Measurements from ENCODE around the gene CAAP1. TPM values are rescaled to one million over a fixed set of nuclear protein-coding genes. Genes with fewer than 3 reads are reported as not detected.

CAAP1 gene, protein sequence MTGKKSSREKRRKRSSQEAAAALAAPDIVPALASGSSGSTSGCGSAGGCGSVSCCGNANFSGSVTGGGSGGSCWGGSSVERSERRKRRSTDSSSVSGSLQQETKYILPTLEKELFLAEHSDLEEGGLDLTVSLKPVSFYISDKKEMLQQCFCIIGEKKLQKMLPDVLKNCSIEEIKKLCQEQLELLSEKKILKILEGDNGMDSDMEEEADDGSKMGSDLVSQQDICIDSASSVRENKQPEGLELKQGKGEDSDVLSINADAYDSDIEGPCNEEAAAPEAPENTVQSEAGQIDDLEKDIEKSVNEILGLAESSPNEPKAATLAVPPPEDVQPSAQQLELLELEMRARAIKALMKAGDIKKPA
- total RNA-seq = 19.1 and 19.8 TPM in 2 replicates

DNA sequence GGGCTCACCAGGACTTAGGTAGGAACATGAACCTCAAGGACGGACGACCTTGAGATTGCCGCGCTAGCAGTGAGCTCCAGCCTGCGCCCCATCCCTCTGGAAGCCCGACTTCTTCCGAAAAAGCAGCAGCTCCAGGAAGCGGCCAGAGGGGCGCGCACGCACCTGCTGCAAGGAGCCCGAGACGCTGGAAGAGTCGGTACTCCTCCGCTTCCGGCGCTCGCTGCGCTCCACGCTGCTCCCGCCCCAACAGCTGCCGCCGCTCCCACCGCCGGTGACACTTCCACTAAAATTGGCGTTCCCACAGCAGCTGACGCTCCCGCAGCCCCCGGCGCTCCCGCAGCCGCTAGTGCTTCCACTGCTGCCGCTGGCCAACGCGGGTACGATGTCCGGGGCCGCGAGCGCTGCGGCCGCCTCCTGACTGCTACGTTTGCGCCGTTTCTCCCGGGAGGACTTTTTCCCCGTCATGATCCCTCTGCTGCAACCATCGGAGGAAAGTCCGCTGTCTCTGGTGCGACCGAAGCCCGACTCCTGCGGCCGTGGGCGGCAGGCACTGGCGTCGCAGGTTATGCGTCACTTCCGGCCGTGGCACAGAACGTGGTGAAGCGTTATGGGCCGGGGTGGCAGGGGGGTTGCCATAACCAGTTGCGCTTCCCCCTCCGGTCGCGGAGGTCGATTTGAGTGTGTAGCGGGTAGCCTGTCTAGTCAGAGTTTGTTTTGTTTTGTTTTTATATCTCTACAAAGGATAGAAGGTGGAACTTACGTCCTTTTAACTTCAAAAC is at the start of gene CAAP1:
Gene CAAP1, minus strand, starts transcription at position 552 of the 779 bp plus-strand sequence. Its CDS starts 87 bp downstream, at position 465.
- H3K9me3 Mint-ChIP-seq = no peaks in the 10 kb centered on the region
- H3K36me3 Mint-ChIP-seq (ENCODE audit: low read depth) = peaks cover 9% of the 10 kb centered on the region
- H3K27ac Mint-ChIP-seq = peak within 1 kb of the TSS; percentile 100

DNA sequence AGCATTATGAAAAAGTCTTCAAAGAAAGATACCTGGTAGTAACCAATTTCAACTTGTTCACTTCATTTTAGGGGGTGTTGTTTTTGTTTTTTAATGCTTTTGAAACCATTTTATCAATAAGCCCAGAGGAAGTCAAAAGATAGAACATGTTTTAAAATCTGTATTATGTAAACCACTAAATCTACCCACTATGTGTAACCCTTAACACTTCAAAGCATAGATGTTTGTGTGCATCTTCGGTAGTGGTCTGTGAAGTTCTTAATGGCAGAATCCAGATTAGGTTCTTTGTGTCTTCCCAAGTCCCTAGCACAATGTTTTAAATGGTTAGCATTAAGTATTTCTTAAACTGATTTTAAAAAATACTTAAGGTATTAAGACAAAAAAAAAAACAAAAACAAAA is 48.2 kb upstream of the CAAP1 start:
- DNase-seq (ENCODE audit: low spot score) = no peak
- H3K27ac Mint-ChIP-seq = peak overlapping the region; percentile 50
- no peak overlapping the region for H3K4me3 Mint-ChIP-seq
- H3K27me3 Mint-ChIP-seq (ENCODE audit: insufficient read depth) = no peaks in the 10 kb centered on the region
- peaks cover 74% of the 10 kb centered on the region for H3K4me1 Mint-ChIP-seq (ENCODE audit: low read depth)
- intact Hi-C loops (cut with micrococcal nuclease) = loop anchor here (2.0 kb wide), 1 partner anchor 16 kb away; the partner anchor contains the start of gene IFT74
- H3K9me3 Mint-ChIP-seq = peaks cover 7% of the 10 kb centered on the region
- H3K36me3 Mint-ChIP-seq (ENCODE audit: low read depth) = peaks cover 38% of the 10 kb centered on the region

More for the DNA sequence above, at the start of gene CAAP1:
- DNase-seq (ENCODE audit: low spot score) = peak; percentile 88
- intact Hi-C loops (cut with micrococcal nuclease) = loop anchor here (1.0 to 5.0 kb wide), 5 partner anchors 55 to 681 kb away; partner anchors contain the start of genes C9orf72, IFT74 and PLAA
- no peaks in the 10 kb centered on the region for H3K27me3 Mint-ChIP-seq (ENCODE audit: insufficient read depth)
- peak within 1 kb of the TSS; percentile 96 for H3K4me3 Mint-ChIP-seq
- H3K4me1 Mint-ChIP-seq (ENCODE audit: low read depth) = peaks cover 35% of the 10 kb centered on the region

DNA sequence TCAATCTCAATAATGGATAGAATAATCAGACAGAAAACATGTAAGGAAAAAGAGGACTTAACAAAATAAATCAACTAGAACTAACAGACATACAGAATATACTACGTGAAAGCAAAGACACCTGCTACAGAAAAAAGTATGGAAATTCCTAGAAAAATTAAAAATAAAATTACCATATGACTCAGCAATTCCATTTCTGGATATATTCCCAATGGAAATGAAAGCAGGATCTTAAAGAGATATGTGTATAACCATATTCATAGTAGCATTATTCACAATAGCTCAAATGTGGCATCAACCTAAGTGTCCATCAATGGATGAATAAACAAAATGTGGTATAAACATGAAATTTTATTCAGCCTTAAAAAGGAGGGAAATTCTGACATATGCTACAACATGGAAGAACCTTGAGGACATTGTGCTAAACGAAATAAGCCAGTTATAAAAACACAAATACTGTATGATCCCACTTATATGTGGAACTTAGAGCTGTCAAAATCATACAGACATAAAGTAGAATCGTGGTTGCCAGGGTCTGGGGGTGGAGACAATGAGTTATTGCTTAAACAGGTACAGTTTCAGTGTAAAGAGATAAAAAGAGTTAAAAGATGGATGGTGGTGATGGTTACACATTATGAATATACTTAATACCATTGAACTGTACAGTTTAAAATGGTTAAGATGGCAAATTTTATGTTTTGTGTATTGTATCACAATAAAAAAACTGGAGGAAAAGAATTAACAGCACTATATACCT is 47.5 kb upstream of the CAAP1 start:
- no peaks in the 10 kb centered on the region for H3K27me3 Mint-ChIP-seq (ENCODE audit: insufficient read depth)
- no peak for DNase-seq (ENCODE audit: low spot score)
- peaks cover 7% of the 10 kb centered on the region for H3K9me3 Mint-ChIP-seq
- intact Hi-C loops (cut with micrococcal nuclease) = loop anchor here (2.0 kb wide), 1 partner anchor 17 kb away; the partner anchor contains the start of gene IFT74
- peaks cover 34% of the 10 kb centered on the region for H3K36me3 Mint-ChIP-seq (ENCODE audit: low read depth)
- H3K4me1 Mint-ChIP-seq (ENCODE audit: low read depth) = peaks cover 68% of the 10 kb centered on the region
- no peak overlapping the region for H3K4me3 Mint-ChIP-seq
- peak overlapping the region; percentile 14 for H3K27ac Mint-ChIP-seq

DNA sequence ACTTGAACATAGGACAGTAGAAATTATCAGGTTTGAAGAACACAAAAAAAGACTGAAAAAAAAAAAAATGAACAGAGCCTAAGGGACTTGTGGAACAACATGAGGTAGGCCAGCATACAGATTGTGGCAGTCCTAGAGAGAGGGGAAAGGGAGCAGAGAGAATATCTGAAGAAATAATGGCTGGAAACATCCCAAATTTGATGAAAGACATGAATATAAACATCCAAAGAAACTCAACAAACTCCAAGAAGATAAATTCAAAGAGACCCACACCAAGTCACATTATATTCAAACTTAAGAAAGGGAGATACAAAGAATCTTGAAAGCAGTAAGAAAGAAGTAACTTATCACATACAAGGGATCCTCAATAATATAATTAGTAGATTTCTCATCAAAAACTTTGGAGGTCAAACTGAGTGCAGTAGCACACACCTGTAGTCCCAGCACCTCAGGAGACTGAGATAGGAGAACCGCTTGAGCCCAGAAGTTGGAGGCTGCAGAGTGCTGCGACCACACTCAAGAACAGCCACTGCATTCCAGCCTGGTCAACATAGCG is 45.3 kb upstream of the CAAP1 start:
- Mint-ChIP-seq H3K27me3 (ENCODE audit: insufficient read depth) (no peaks in the 10 kb centered on the region), H3K4me3 (no peak overlapping the region), H3K27ac (no peak overlapping the region), H3K9me3 (peaks cover 7% of the 10 kb centered on the region), H3K4me1 (ENCODE audit: low read depth) (peaks cover 49% of the 10 kb centered on the region), H3K36me3 (ENCODE audit: low read depth) (peaks cover 31% of the 10 kb centered on the region)
- DNase-seq (ENCODE audit: low spot score) = no peak
- intact Hi-C loops (cut with micrococcal nuclease) = loop anchor here (1.0 kb wide), 1 partner anchor 7 kb away; no protein-coding TSS in a partner anchor

DNA sequence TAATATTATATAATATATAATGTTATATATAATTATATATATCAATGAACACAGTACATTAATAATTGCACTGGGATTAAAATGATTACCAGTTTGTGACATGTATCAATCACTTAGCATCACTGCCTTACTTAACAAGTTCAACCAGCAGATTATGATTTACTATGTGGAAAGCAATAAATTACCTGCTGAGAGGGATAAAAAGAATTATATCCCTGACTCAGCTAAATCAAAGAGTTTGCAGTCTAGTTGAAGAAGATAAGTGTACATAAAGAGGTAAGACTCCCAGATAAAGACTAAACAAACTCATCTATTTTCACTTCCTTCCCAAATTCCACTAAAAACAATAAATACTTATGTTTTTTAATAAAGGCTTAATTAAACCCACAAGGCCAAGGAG is 43.2 kb upstream of the CAAP1 start:
- no peak overlapping the region for H3K4me3 Mint-ChIP-seq
- peaks cover 34% of the 10 kb centered on the region for H3K4me1 Mint-ChIP-seq (ENCODE audit: low read depth)
- H3K36me3 Mint-ChIP-seq (ENCODE audit: low read depth) = peaks cover 26% of the 10 kb centered on the region
- H3K27ac Mint-ChIP-seq = no peak overlapping the region
- H3K27me3 Mint-ChIP-seq (ENCODE audit: insufficient read depth) = no peaks in the 10 kb centered on the region
- DNase-seq (ENCODE audit: low spot score) = no peak
- intact Hi-C loops (cut with micrococcal nuclease) = no loop called here
- peaks cover 7% of the 10 kb centered on the region for H3K9me3 Mint-ChIP-seq

DNA sequence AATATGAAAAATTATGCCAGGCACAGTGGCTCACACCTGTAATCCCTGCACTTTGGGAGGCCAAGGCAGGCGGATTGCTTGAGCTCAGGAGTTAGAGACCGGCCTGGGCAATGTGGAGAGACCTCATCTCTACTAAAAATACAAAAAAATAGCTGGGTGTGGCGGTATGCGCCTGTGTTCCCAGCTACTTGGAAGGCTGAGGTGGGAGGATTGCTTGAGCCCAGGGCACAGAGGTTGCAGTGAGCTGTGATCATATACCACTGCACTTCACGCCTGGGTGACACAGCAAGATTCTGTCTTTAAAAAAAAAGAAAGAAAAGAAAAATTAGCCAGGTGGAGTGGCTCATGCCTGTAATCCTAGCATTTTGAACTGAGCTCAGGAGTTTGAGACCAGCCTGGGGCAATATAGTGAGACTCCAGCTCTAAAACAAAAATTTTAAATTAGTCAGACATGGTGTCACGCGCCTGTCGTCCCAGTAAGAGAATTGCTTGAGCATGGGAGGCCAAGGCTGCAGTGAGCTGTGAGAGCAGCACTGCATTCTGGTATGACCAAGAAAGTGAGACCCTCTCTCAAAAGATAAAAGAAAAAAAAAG is 36.4 kb upstream of the CAAP1 start:
- no peaks in the 10 kb centered on the region for H3K27me3 Mint-ChIP-seq (ENCODE audit: insufficient read depth)
- no peak overlapping the region for H3K4me3 Mint-ChIP-seq
- no peaks in the 10 kb centered on the region for H3K9me3 Mint-ChIP-seq
- no peak overlapping the region for H3K27ac Mint-ChIP-seq
- H3K36me3 Mint-ChIP-seq (ENCODE audit: low read depth) = peaks cover 25% of the 10 kb centered on the region
- intact Hi-C loops (cut with micrococcal nuclease) = no loop called here
- no peaks in the 10 kb centered on the region for H3K4me1 Mint-ChIP-seq (ENCODE audit: low read depth)
- DNase-seq (ENCODE audit: low spot score) = no peak

DNA sequence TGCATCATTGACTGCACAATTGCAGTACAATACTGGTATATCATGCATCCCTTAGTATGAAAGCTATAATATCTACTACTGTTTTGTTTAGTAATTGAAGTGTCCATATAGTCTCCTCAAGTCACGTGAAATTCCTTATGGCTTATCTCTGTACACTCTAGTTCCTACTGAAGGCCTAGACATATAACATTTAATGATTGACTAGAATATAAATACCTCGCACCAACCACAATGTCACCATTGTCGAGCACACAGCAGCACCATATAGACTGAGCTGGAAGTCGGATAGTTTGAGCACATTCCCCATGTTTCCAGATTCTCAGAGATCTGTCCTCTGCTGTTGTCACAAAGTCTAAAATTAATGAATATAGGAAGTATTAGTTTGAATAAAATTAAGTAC is 33.0 kb upstream of the CAAP1 start:
- Mint-ChIP-seq H3K27me3 (ENCODE audit: insufficient read depth) (no peaks in the 10 kb centered on the region), H3K4me1 (ENCODE audit: low read depth) (no peaks in the 10 kb centered on the region), H3K27ac (no peak overlapping the region), H3K36me3 (ENCODE audit: low read depth) (peaks cover 49% of the 10 kb centered on the region), H3K9me3 (no peaks in the 10 kb centered on the region), H3K4me3 (no peak overlapping the region)
- intact Hi-C loops (cut with micrococcal nuclease) = no loop called here
- DNase-seq (ENCODE audit: low spot score) = no peak

DNA sequence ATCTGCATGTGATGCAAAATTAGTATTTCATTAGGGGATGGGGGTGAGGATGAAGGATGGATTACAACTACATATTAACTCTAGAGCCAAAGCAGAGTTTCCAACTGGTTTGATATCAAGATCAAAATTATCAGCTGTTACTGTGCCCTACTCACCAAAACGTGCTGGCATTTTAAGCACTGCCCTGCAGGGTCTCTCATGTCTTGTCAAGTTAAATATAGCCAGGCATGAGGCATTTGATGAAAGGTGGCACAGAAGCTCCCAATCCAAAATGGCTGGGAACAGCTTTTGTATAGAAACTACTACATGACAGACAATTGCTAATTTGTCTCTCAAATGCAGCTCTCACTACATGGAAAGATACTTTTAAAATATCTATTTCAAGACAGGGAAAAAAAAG is 27.1 kb upstream of the CAAP1 start:
- intact Hi-C loops (cut with micrococcal nuclease) = no loop called here
- no peak for DNase-seq (ENCODE audit: low spot score)
- H3K4me3 Mint-ChIP-seq = no peak overlapping the region

DNA sequence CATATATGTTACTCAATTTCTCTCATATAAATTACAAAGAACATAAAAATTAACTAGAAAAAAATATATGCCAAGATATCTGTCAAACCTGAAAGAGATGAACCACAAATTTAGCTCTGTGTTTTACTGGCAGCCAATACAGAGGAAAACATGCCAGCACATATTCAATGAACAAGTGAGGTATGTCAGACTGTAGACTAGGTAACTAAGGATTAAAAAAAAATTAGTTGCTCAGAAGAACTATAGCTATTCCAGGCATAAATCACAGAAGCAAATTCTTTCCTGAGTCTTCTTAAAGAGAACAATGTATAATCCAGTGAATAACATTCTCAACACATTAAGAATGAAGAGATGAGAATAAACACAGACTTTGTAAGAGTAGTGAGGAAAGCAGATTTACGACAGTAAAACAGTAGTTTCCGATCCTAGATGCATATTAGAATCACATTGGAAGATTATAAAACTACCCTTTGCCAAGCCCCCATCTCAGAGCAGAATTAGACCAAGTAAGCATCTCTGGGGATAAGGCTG is 20.6 kb upstream of the CAAP1 start:
- DNase-seq (ENCODE audit: low spot score) = no peak
- Mint-ChIP-seq H3K36me3 (ENCODE audit: low read depth) (peaks cover 35% of the 10 kb centered on the region), H3K9me3 (no peaks in the 10 kb centered on the region), H3K27ac (no peak overlapping the region), H3K27me3 (ENCODE audit: insufficient read depth) (no peaks in the 10 kb centered on the region), H3K4me3 (no peak overlapping the region), H3K4me1 (ENCODE audit: low read depth) (no peaks in the 10 kb centered on the region)
- intact Hi-C loops (cut with micrococcal nuclease) = no loop called here

More for the DNA sequence above, 27.1 kb upstream of the CAAP1 start:
- H3K27ac Mint-ChIP-seq = no peak overlapping the region
- H3K36me3 Mint-ChIP-seq (ENCODE audit: low read depth) = peaks cover 67% of the 10 kb centered on the region
- no peaks in the 10 kb centered on the region for H3K27me3 Mint-ChIP-seq (ENCODE audit: insufficient read depth)
- no peaks in the 10 kb centered on the region for H3K4me1 Mint-ChIP-seq (ENCODE audit: low read depth)
- no peaks in the 10 kb centered on the region for H3K9me3 Mint-ChIP-seq

DNA sequence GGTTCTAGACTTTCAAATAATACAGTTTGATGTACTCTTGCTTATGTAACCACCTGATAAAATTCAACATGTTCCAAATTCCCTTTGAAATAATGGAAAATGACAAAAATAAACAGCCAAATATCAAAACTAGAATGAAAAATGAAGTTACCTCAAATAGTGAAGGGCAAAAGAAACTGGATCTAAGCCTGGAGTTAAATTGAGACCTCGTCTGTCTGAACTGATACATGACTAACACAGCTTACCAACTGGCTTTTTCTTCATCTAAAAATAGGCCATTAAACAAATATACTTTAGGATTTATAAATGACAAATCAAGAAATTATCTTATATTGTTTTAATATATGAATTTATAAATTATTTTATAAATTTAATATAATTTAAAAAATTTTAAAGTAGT is 12.1 kb upstream of the CAAP1 start:
- H3K36me3 Mint-ChIP-seq (ENCODE audit: low read depth) = peaks cover 33% of the 10 kb centered on the region
- no peak for DNase-seq (ENCODE audit: low spot score)
- no peaks in the 10 kb centered on the region for H3K9me3 Mint-ChIP-seq
- no peak overlapping the region for H3K4me3 Mint-ChIP-seq
- H3K27me3 Mint-ChIP-seq (ENCODE audit: insufficient read depth) = no peaks in the 10 kb centered on the region
- no peak overlapping the region for H3K27ac Mint-ChIP-seq
- H3K4me1 Mint-ChIP-seq (ENCODE audit: low read depth) = no peaks in the 10 kb centered on the region
- intact Hi-C loops (cut with micrococcal nuclease) = no loop called here

DNA sequence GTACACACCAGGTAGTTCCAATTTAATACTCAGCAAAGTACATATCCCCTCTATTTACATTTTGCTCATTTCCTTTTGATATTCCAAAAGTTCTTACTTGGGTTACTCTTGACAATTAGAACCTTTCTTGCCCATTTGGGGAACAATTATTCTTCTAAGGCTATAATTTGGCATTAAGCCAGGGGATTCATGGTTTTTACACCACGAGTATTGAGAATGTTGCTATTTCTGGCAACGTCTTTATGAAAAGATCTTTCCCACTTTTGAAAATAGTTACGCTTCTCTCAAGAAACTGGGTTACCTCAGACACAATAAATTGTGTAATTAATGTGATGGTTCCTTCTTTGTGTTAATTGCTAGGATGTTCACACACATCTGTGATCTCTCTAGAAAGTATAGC is 11.5 kb upstream of the CAAP1 start:
- Mint-ChIP-seq H3K9me3 (no peaks in the 10 kb centered on the region), H3K27me3 (ENCODE audit: insufficient read depth) (no peaks in the 10 kb centered on the region), H3K4me1 (ENCODE audit: low read depth) (no peaks in the 10 kb centered on the region), H3K4me3 (no peak overlapping the region), H3K27ac (peak overlapping the region; percentile 2), H3K36me3 (ENCODE audit: low read depth) (peaks cover 30% of the 10 kb centered on the region)
- intact Hi-C loops (cut with micrococcal nuclease) = no loop called here
- DNase-seq (ENCODE audit: low spot score) = no peak

Data from activated T-helper 1 cell treated with anti-CD3 and anti-CD28 coated beads, Interleukin-12 subunit alpha, Interleukin-12 subunit beta, Interleukin-2, Interleukin-4 antibody, amounts not matched to agents 30 ng/mL and 10 ng/mL and 1 ng/mL, durations not matched to agents 14 hours and 24 hours and 36 hours (primary cell).